Measurements from ENCODE around the gene ARID5B.

Gene ARID5B

DNA sequence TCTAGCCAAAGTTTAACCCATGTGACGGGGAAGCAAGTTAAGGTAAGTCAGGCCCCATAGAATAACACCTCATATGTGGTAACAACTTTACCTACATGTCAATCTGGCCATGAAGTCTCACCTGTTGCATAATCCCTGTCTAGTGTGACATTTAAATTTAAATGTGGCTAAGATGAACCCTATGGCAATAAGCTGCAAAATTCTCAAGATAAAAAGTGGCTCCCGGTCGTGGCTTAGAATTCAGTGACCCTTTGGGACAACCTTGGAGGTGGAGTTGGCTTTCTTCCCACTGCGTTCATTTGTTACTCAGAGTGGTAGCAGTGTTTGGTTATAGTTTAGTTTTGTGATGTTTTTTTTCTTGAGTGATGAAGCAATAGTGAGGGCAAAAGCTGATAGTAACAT lies 90.6 kb downstream of the ARID5B start:
- Histone ChIP-seq H3K27ac (ENCODE audit: low read length) (no peak overlapping the region), H3K4me1 (ENCODE audit: control insufficient read depth, insufficient read depth, low read length) (no peaks in the 10 kb centered on the region; the same call in 1 of the 2 replicates)

DNA sequence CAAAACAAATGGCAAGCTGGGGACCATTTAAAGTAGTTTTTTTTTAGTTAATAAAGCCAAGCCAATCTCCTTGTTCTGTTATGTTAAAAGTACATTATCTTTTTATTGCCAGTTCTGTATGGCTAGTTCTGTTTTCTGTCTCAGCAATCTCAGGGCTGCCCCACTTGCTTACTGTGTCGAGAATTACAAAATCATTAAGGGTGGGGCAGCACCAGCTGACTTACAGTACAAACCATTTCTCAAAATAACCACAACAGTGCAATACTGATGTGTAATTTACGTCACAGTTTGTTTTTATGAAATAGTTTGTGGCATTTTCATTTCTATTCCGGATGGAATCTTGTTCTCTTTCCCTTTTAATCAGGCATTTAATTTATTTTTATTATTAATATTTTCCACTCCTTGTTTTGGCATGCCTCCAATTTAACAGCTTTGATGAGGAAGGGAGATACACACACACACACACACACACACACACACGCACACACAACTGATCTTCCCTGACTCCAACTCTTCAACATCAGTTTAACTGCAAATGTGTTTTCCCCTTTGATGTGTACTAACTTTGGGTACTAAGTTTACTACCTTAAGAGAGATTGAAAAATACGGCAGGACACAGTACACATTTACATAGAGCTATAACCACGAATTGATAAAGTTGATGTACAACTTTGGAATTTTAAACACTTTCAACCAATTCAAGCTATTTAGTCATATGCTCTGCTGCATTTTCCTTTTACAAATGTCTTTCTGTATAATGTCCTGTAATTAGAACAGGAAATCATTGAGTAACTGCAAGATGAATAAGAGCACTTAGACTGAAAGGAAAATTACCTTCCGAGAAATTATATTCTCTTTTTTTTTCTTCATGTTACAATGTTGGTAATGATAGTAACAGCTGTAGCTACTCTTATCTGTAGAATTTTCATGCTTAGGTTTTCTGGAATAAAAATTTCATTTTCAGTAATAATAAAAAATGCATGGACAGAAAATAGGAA lies 91.5 kb downstream of the ARID5B start:
- no peak for DNase-seq (ENCODE audit: low read depth, low spot score)
- Histone ChIP-seq H3K27me3 (ENCODE audit: control insufficient read depth, insufficient read depth, low read length) (no peaks in the 10 kb centered on the region), H3K4me1 (ENCODE audit: control insufficient read depth, insufficient read depth, low read length) (no peaks in the 10 kb centered on the region), H3K27ac (ENCODE audit: low read length) (no peak overlapping the region), H3K4me3 (ENCODE audit: low read length) (no peak overlapping the region), H3K9me3 (ENCODE audit: control insufficient read depth, insufficient read depth, low read length) (no peaks in the 10 kb centered on the region), H3K36me3 (ENCODE audit: control insufficient read depth, insufficient read depth, low read length) (no peaks in the 10 kb centered on the region)
- no CpG with 5 or more reads among the region's 7 CpGs for WGBS (ENCODE audit: insufficient coverage, insufficient read length)

More for the DNA sequence above, 90.6 kb downstream of the ARID5B start:
- H3K9me3 ChIP-seq (ENCODE audit: control insufficient read depth, insufficient read depth, low read length): no peaks in the 10 kb centered on the region
- no peak for DNase-seq (ENCODE audit: low read depth, low spot score)
- H3K36me3 ChIP-seq (ENCODE audit: control insufficient read depth, insufficient read depth, low read length): no peaks in the 10 kb centered on the region
- no CpG with 5 or more reads among the region's 4 CpGs for WGBS (ENCODE audit: insufficient coverage, insufficient read length)
- H3K27me3 ChIP-seq (ENCODE audit: control insufficient read depth, insufficient read depth, low read length): no peaks in the 10 kb centered on the region
- H3K4me3 ChIP-seq (ENCODE audit: low read length): no peak overlapping the region

DNA sequence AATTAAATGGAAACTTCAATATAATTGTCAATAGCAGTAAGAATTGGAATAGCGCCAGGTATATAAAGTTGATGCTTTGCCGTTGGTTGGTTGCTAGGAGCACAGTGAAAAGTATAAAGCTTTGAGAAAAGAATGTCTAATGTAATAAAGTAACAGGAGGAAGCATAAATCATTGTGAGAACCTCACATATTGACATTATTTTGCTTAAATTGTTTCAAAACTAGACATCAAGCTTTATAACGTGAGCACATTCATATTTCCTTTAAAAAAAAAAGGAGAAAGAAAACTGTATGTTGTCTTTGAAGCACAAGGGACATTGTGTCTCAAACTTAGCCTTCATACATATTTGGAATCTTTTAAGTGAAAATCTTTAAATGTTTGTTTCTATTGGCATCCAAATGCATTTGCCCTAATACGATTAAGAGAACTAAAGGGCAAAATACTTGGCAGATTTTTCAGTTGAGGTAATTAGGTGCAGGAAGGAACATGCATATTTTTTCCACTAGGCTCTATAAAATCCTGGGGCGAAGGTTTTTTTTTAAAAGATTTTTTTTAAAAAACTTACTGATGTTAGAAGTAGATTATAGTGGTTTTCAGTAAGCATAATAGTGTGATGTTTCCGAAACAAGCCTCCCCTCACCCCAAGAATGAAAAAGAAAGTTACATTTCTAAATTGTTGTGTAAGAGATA lies 92.4 kb downstream of the ARID5B start:
- no peak overlapping the region for H3K4me3 ChIP-seq (ENCODE audit: low read length)
- no peaks in the 10 kb centered on the region for H3K27me3 ChIP-seq (ENCODE audit: control insufficient read depth, insufficient read depth, low read length)
- no peaks in the 10 kb centered on the region for H3K4me1 ChIP-seq (ENCODE audit: control insufficient read depth, insufficient read depth, low read length)
- H3K9me3 ChIP-seq (ENCODE audit: control insufficient read depth, insufficient read depth, low read length): no peaks in the 10 kb centered on the region
- DNase-seq (ENCODE audit: low read depth, low spot score): no peak
- no peak overlapping the region for H3K27ac ChIP-seq (ENCODE audit: low read length)
- whole genome bisulfite sequencing (ENCODE audit: insufficient coverage, insufficient read length): no CpG with 5 or more reads among the region's 6 CpGs
- H3K36me3 ChIP-seq (ENCODE audit: control insufficient read depth, insufficient read depth, low read length): no peaks in the 10 kb centered on the region

DNA sequence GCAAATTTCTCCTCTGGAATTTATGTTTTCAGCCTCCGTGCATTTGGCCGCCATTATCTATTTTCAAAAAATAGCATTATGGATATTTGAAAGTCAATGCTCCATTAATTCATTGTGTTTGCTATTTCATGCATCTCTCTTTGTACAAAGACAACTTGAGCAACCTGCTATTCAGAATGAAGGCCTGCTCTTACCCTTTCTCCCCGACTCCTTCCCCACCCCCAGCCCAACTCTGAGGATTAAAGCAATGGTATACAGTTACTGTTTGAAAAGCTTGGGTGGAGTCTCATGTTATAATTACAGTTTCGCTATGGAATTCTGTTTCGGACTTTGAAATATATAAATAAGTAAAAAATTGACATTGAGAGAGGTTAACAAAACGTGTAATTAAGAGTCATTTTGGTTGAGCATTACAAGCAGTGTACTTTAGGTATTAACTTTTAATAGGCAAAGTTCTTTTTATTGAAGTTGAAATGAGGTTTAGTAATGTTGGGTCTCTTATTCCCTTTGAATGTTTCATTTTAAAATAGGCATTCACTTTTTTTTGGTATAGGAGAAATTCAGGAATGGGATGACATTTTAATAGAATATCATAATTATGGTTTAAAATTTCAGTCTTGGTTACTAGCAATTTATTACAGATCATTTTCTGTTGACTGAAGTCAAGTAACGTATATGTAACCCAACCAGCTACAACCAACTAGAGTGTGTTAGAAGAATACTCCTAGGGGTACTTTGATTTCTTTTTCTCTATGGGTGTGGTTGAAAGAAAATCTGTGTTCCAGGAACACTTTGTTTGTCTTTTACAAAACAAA lies 93.1 kb downstream of the ARID5B start:
- Histone ChIP-seq H3K27ac (ENCODE audit: low read length) (no peak overlapping the region), H3K27me3 (ENCODE audit: control insufficient read depth, insufficient read depth, low read length) (no peaks in the 10 kb centered on the region), H3K9me3 (ENCODE audit: control insufficient read depth, insufficient read depth, low read length) (no peaks in the 10 kb centered on the region), H3K4me1 (ENCODE audit: control insufficient read depth, insufficient read depth, low read length) (no peaks in the 10 kb centered on the region), H3K36me3 (ENCODE audit: control insufficient read depth, insufficient read depth, low read length) (no peaks in the 10 kb centered on the region), H3K4me3 (ENCODE audit: low read length) (no peak overlapping the region)
- DNase-seq (ENCODE audit: low read depth, low spot score): no peak
- no CpG with 5 or more reads among the region's 7 CpGs for WGBS (ENCODE audit: insufficient coverage, insufficient read length)

DNA sequence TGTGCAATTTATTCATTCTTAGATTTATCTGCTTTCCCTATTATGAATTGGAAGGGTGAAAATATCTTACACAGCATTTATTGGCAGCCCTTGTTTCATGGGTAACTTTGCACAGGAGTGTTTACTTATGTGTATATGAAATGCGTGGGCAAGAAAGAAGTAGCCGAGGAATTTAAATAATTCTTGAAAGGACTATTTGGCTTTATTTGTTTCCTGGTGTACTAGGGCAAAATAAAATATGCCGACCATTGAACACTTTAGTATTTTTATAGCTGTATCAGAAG lies 93.7 kb downstream of the ARID5B start:
- Histone ChIP-seq H3K27ac (ENCODE audit: low read length) (no peak overlapping the region), H3K27me3 (ENCODE audit: control insufficient read depth, insufficient read depth, low read length) (no peaks in the 10 kb centered on the region), H3K4me1 (ENCODE audit: control insufficient read depth, insufficient read depth, low read length) (no peaks in the 10 kb centered on the region), H3K9me3 (ENCODE audit: control insufficient read depth, insufficient read depth, low read length) (no peaks in the 10 kb centered on the region), H3K36me3 (ENCODE audit: control insufficient read depth, insufficient read depth, low read length) (no peaks in the 10 kb centered on the region), H3K4me3 (ENCODE audit: low read length) (no peak overlapping the region)
- no peak for DNase-seq (ENCODE audit: low read depth, low spot score)
- no CpG with 5 or more reads among the region's 3 CpGs for WGBS (ENCODE audit: insufficient coverage, insufficient read length)

DNA sequence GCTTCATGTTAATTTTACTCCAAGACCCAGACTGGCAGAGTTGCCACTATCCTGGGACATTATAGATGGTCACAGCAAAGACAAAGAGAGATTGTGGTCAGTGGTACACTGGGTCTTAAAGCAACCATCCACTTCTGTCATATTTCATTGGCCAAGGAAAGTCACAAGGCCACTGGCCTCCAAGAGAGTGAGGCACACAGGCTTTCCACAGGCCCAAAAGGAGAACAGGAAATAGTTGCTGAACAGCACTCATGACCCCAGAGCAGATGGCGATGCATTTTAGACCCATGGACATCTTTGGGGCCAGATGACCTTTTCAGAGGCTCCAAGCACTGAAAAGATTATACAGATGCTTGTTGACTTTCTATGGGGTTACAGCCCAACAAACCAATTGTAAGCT lies 97.4 kb downstream of the ARID5B start:
- no CpG with 5 or more reads among the region's 1 CpG for WGBS (ENCODE audit: insufficient coverage, insufficient read length)

DNA sequence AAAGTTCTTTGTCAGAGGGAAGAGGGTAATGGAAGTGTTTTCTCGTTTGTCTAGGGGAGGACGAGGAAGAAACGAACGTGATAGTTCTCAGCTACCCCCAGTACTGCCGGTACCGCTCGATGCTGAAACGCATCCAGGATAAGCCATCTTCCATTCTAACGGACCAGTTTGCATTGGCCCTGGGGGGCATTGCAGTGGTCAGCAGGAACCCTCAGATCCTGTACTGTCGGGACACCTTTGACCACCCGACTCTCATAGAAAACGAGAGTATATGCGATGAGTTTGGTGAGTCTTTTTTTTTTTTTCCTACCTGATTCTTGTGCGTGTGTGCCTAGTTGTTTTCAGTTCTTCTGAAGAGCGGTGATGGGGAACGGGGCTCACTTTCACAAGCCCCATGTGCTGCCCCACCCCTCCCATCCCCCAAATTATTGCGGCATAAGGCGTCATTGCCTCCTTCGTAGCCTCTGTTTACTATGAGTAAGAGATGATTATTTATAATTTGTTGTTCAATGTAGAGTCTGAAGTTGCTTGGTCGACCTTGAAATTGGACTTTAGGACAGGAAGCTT lies 98.6 kb downstream of the ARID5B start:
- Histone ChIP-seq H3K4me3 (ENCODE audit: low read length) (no peak overlapping the region), H3K27ac (ENCODE audit: low read length) (no peak overlapping the region), H3K36me3 (ENCODE audit: control insufficient read depth, insufficient read depth, low read length) (no peaks in the 10 kb centered on the region), H3K9me3 (ENCODE audit: control insufficient read depth, insufficient read depth, low read length) (no peaks in the 10 kb centered on the region), H3K4me1 (ENCODE audit: control insufficient read depth, insufficient read depth, low read length) (no peaks in the 10 kb centered on the region), H3K27me3 (ENCODE audit: control insufficient read depth, insufficient read depth, low read length) (no peaks in the 10 kb centered on the region)
- no peak for DNase-seq (ENCODE audit: low read depth, low spot score)
- no CpG with 5 or more reads among the region's 20 CpGs for WGBS (ENCODE audit: insufficient coverage, insufficient read length)

More for the DNA sequence above, 97.4 kb downstream of the ARID5B start:
- Histone ChIP-seq H3K27me3 (ENCODE audit: control insufficient read depth, insufficient read depth, low read length) (no peaks in the 10 kb centered on the region), H3K27ac (ENCODE audit: low read length) (no peak overlapping the region), H3K4me3 (ENCODE audit: low read length) (no peak overlapping the region), H3K4me1 (ENCODE audit: control insufficient read depth, insufficient read depth, low read length) (no peaks in the 10 kb centered on the region), H3K9me3 (ENCODE audit: control insufficient read depth, insufficient read depth, low read length) (no peaks in the 10 kb centered on the region), H3K36me3 (ENCODE audit: control insufficient read depth, insufficient read depth, low read length) (no peaks in the 10 kb centered on the region)
- DNase-seq (ENCODE audit: low read depth, low spot score): no peak

DNA sequence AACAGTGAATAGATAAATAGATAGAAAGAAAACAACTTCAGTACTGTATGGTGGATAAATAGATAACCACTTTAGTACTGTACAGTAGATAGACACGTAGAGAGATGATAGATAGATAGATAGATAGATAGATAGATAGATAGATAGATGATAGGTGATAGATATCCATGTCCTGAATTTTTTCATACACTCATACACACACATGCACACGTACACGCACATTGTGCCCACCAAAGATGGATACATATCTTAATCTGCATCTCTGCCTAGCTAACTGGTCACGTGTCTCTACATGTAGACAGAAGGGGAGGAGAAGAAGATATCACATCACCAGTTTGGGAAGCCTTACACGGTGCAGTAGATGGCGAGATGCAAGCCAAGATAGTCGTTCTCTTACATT lies 99.2 kb downstream of the ARID5B start:
- no peak for DNase-seq (ENCODE audit: low read depth, low spot score)
- no peaks in the 10 kb centered on the region for H3K4me1 ChIP-seq (ENCODE audit: control insufficient read depth, insufficient read depth, low read length)
- H3K9me3 ChIP-seq (ENCODE audit: control insufficient read depth, insufficient read depth, low read length): no peaks in the 10 kb centered on the region
- H3K27ac ChIP-seq (ENCODE audit: low read length): no peak overlapping the region
- H3K27me3 ChIP-seq (ENCODE audit: control insufficient read depth, insufficient read depth, low read length): no peaks in the 10 kb centered on the region
- H3K36me3 ChIP-seq (ENCODE audit: control insufficient read depth, insufficient read depth, low read length): no peaks in the 10 kb centered on the region
- WGBS (ENCODE audit: insufficient coverage, insufficient read length): no CpG with 5 or more reads among the region's 7 CpGs
- no peak overlapping the region for H3K4me3 ChIP-seq (ENCODE audit: low read length)

DNA sequence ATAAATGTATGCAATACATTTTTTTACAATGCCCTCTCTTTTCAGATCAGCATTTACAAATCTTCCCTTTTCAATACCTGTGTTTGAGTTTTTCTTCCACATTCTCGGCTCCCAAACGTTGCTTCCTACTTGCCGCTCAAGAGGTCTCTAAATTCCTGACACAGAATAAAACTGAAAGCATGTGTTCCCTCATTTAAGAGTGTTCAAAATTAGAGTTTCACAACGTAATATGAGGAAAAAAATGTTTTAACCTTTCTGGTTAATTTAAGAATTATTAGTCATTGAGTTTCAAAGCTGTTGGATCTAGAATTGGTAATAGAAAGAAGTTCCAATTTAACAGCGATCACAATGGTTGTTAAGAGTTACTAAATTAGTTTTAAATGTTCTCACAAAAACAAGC lies 100.4 kb downstream of the ARID5B start:
- no peak for DNase-seq (ENCODE audit: low read depth, low spot score)
- WGBS (ENCODE audit: insufficient coverage, insufficient read length): no CpG with 5 or more reads among the region's 5 CpGs
- H3K4me3 ChIP-seq (ENCODE audit: low read length): no peak overlapping the region
- H3K27ac ChIP-seq (ENCODE audit: low read length): no peak overlapping the region
- H3K4me1 ChIP-seq (ENCODE audit: control insufficient read depth, insufficient read depth, low read length): no peaks in the 10 kb centered on the region
- no peaks in the 10 kb centered on the region for H3K9me3 ChIP-seq (ENCODE audit: control insufficient read depth, insufficient read depth, low read length)
- H3K36me3 ChIP-seq (ENCODE audit: control insufficient read depth, insufficient read depth, low read length): no peaks in the 10 kb centered on the region
- no peaks in the 10 kb centered on the region for H3K27me3 ChIP-seq (ENCODE audit: control insufficient read depth, insufficient read depth, low read length)

DNA sequence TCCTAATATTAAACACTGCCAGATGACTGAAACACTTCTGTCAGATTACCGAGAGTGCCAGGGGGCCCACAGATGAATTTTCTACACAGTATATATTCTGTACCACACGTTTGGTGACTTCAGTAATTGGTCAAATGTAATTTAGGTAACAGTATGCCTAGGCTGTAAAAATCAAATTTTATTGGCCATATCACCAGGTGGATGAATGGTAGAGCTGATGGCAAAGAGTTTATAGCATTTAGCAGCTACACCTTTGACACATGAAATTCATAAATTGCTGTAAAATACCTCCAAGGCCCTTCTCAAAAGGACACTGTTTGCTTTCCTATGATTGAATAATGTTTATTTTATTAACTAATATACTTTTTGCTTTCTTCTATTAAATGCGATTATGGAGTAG lies 101.3 kb downstream of the ARID5B start:
- Histone ChIP-seq H3K4me3 (ENCODE audit: low read length) (no peak overlapping the region), H3K27ac (ENCODE audit: low read length) (no peak overlapping the region), H3K27me3 (ENCODE audit: control insufficient read depth, insufficient read depth, low read length) (no peaks in the 10 kb centered on the region), H3K36me3 (ENCODE audit: control insufficient read depth, insufficient read depth, low read length) (no peaks in the 10 kb centered on the region), H3K4me1 (ENCODE audit: control insufficient read depth, insufficient read depth, low read length) (no peaks in the 10 kb centered on the region), H3K9me3 (ENCODE audit: control insufficient read depth, insufficient read depth, low read length) (no peaks in the 10 kb centered on the region)
- no CpG with 5 or more reads among the region's 3 CpGs for WGBS (ENCODE audit: insufficient coverage, insufficient read length)
- no peak for DNase-seq (ENCODE audit: low read depth, low spot score)

Data from iPS DF 6.9 (cell line).